WTC11 (cell line): ENCODE results near the gene MRNIP. TPM values are rescaled to one million over a fixed set of nuclear protein-coding genes. Genes with fewer than 3 reads are reported as not detected.

Experiments used
- ATAC-seq: fragments of 200-7000 bp; cut with Tn5 transposase; 2 replicates; pipeline ENCODE4 v1.10.0; 2021; ENCODE audit warnings: mild to moderate bottlenecking, moderate library complexity
- CTCF ChIA-PET: fragments of 300-600 bp; sonication (Branson Sonifier 250); formaldehyde crosslinking; loops from one replicate; lab custom pipeline; 2021; ENCODE audit warnings: antibody characterized with exemption; lab: Charles Lee
- POLR2A ChIA-PET: fragments of 350-600 bp; sonication (Branson Sonifier 250); formaldehyde crosslinking; loops from one replicate; lab custom pipeline; 2021; ENCODE audit warnings: antibody characterized with exemption; lab: Charles Lee
- DNase-seq: peaks from one replicate; pipeline ENCODE4 v3.0.0; 2021; ENCODE audit warnings: low spot score
- H3K27ac Mint-ChIP-seq: 2 replicates; pipeline ENCODE4 v1.8.0; 2021; ENCODE audit warnings: mixed read lengths
- H3K27me3 Mint-ChIP-seq: 2 replicates; pipeline ENCODE4 v1.8.0; 2021; ENCODE audit warnings: low read depth, mild to moderate bottlenecking, moderate library complexity, mixed read lengths
- H3K36me3 Mint-ChIP-seq: 2 replicates; pipeline ENCODE4 v1.8.0; 2021; ENCODE audit warnings: mixed read lengths
- H3K4me1 Mint-ChIP-seq: 2 replicates; pipeline ENCODE4 v1.8.0; 2022; ENCODE audit warnings: mixed read lengths
- H3K4me3 Mint-ChIP-seq: 2 replicates; pipeline ENCODE4 v1.8.0; 2021; ENCODE audit warnings: mild to moderate bottlenecking, moderate library complexity, mixed read lengths
- H3K9me3 Mint-ChIP-seq: 2 replicates; pipeline ENCODE4 v1.8.0; 2021; ENCODE audit warnings: mixed read lengths
- ARID4B ChIP-seq: sonication (generic); formaldehyde crosslinking; IDR thresholded peaks from 2 replicates; pipeline ENCODE4 v1.8.0; 2023; ENCODE audit warnings: missing genetic modification reagents, mild to moderate bottlenecking, borderline replicate concordance
- ATF6 ChIP-seq: sonication (generic); formaldehyde crosslinking; IDR thresholded peaks from 2 replicates; pipeline ENCODE4 v1.8.1; 2023; ENCODE audit warnings: mild to moderate bottlenecking, missing genetic modification reagents
- E2F4 ChIP-seq: sonication (generic); formaldehyde crosslinking; IDR thresholded peaks from 2 replicates; pipeline ENCODE4 v1.8.1; 2022; ENCODE audit warnings: low read depth, mild to moderate bottlenecking, moderate library complexity, missing genetic modification reagents, borderline replicate concordance
- ESRRA ChIP-seq: sonication (generic); formaldehyde crosslinking; IDR thresholded peaks from 2 replicates; pipeline ENCODE4 v1.8.1; 2022; ENCODE audit warnings: mild to moderate bottlenecking, missing genetic modification reagents, borderline replicate concordance
- FOXJ3 ChIP-seq: sonication (generic); formaldehyde crosslinking; IDR thresholded peaks from 2 replicates; pipeline ENCODE4 v1.9.0; 2021; ENCODE audit warnings: missing genetic modification reagents, mild to moderate bottlenecking, borderline replicate concordance
- GABPB1 ChIP-seq: sonication (generic); formaldehyde crosslinking; IDR thresholded peaks from 2 replicates; pipeline ENCODE4 v1.8.1; 2023; ENCODE audit warnings: mild to moderate bottlenecking, missing genetic modification reagents
- IRF1 ChIP-seq: sonication (generic); formaldehyde crosslinking; IDR thresholded peaks from 2 replicates; pipeline ENCODE4 v1.8.0; 2023; ENCODE audit warnings: missing genetic modification reagents
- IRF2 ChIP-seq: sonication (generic); formaldehyde crosslinking; IDR thresholded peaks from 2 replicates; pipeline ENCODE4 v1.8.0; 2022; ENCODE audit warnings: low read depth, missing genetic modification reagents, borderline replicate concordance
- SMAD3 ChIP-seq: sonication (generic); formaldehyde crosslinking; IDR thresholded peaks from 2 replicates; pipeline ENCODE4 v1.8.0; 2022; ENCODE audit warnings: missing genetic modification reagents, mild to moderate bottlenecking, borderline replicate concordance
- SOX15 ChIP-seq: fragments of 250-450 bp; sonication (Bioruptor Pico); IDR thresholded peaks from 2 replicates; pipeline ENCODE4 v1.9.0; 2021; ENCODE audit warnings: mild to moderate bottlenecking
- TEAD1 ChIP-seq: sonication (generic); formaldehyde crosslinking; IDR thresholded peaks from 2 replicates; pipeline ENCODE4 v1.8.0; 2022; ENCODE audit warnings: mild to moderate bottlenecking, missing genetic modification reagents
- TEAD4 ChIP-seq: sonication (generic); formaldehyde crosslinking; IDR thresholded peaks from 2 replicates; pipeline ENCODE4 v1.8.0; 2022; ENCODE audit warnings: mild to moderate bottlenecking, missing genetic modification reagents
- USF1 ChIP-seq: sonication (generic); formaldehyde crosslinking; IDR thresholded peaks from 2 replicates; pipeline ENCODE4 v1.8.0; 2022; ENCODE audit warnings: mild to moderate bottlenecking, missing genetic modification reagents
- ZBTB21 ChIP-seq: sonication (generic); formaldehyde crosslinking; IDR thresholded peaks from 2 replicates; pipeline ENCODE4 v1.8.1; 2023; ENCODE audit warnings: mild to moderate bottlenecking, missing genetic modification reagents, borderline replicate concordance
- ZNF396 ChIP-seq: fragments of 250-450 bp; sonication (Bioruptor Pico); IDR thresholded peaks from 2 replicates; pipeline ENCODE4 v1.8.0; 2021; ENCODE audit warnings: mild to moderate bottlenecking, moderate library complexity, borderline replicate concordance
- ZNF416 ChIP-seq: fragments of 250-450 bp; sonication (Bioruptor Pico); IDR thresholded peaks from 2 replicates; pipeline ENCODE4 v1.9.0; 2021; ENCODE audit warnings: mild to moderate bottlenecking, inconsistent platforms
- total RNA-seq: library from RNA; stranded (reverse); gene quantifications from 3 replicates; pipeline ENCODE4 v1.2.3, GENCODE V29; 2021

Gene MRNIP
- total RNA-seq, 1 experiment from 2014 or later = 42.0 TPM

GRCh38 chr5:179839328-179840256 is 19.0 kb downstream of the MRNIP start:
- no peaks in the 10 kb centered on the region for H3K4me1 Mint-ChIP-seq
- ChIA-PET POLR2A (no interaction called here), CTCF (interaction anchor here (0.9 kb wide), 1 partner anchor 76 kb away, joined by 3 read pairs; no protein-coding TSS in a partner anchor)
- TF ChIP-seq IRF1 (CRISPR knock-in tag) (no peak), SOX15 (no peak), ARID4B (CRISPR knock-in tag) (no peak), TEAD1 (CRISPR knock-in tag) (no peak)
- H3K27me3 Mint-ChIP-seq = no peaks in the 10 kb centered on the region; the same call in 1 of the 2 replicates
- ATAC-seq (no peak), DNase-seq (no peak)
- H3K27ac Mint-ChIP-seq = no peak overlapping the region
- peaks cover 75% of the 10 kb centered on the region for H3K36me3 Mint-ChIP-seq
- H3K4me3 Mint-ChIP-seq = no peak overlapping the region
- H3K9me3 Mint-ChIP-seq = peaks cover 7% of the 10 kb centered on the region

GRCh38 chr5:179837076-179838011 is 21.3 kb downstream of the MRNIP start:
- no peaks in the 10 kb centered on the region for H3K4me1 Mint-ChIP-seq
- POLR2A ChIA-PET = interaction anchor here (0.5 to 0.8 kb wide), 2 partner anchors 14 to 252 kb away, joined by 3 read pairs; no protein-coding TSS in a partner anchor
- no peaks in the 10 kb centered on the region; the same call in 1 of the 2 replicates for H3K27me3 Mint-ChIP-seq
- H3K4me3 Mint-ChIP-seq = no peak overlapping the region
- H3K9me3 Mint-ChIP-seq = peaks cover 11% of the 10 kb centered on the region
- H3K27ac Mint-ChIP-seq = no peak overlapping the region
- DNase-seq = no peak
- peaks cover 77% of the 10 kb centered on the region for H3K36me3 Mint-ChIP-seq
- CTCF ChIA-PET = interaction anchor here (0.6 kb wide), 1 partner anchor 36 kb away, joined by 3 read pairs; no protein-coding TSS in a partner anchor
- ATAC-seq = no peak
- no peak for TF ChIP-seq FOXJ3
- TF ChIP-seq IRF2 = no peak
- no peak for TF ChIP-seq ZNF396
- TF ChIP-seq ATF6 (CRISPR knock-in tag) = no peak
- no peak for TF ChIP-seq USF1 (CRISPR knock-in tag)
- no peak for TF ChIP-seq TEAD4 (CRISPR knock-in tag)
- no peak for TF ChIP-seq ZNF416 (CRISPR knock-in tag)
- no peak for TF ChIP-seq ARID4B (CRISPR knock-in tag)
- TF ChIP-seq GABPB1 (CRISPR knock-in tag) = no peak
- TF ChIP-seq SMAD3 = no peak
- no peak for TF ChIP-seq ZBTB21
- TF ChIP-seq E2F4 (CRISPR knock-in tag) = no peak
- TF ChIP-seq ESRRA (CRISPR knock-in tag) = no peak
